ENCODE results near the gene FHL3. TPM values are rescaled to one million over a fixed set of nuclear protein-coding genes. Genes with fewer than 3 reads are reported as not detected.
A peak's percentile ranks its signal among the peaks of the same experiment; 100 is the strongest.

Gene FHL3
- total and polyA plus RNA-seq, 9 of the 15 experiments (the other 6 are each of a cell fraction or from before 2014, with no cell fraction given): 6.1 to 144 (median 34.1) TPM

DNA sequence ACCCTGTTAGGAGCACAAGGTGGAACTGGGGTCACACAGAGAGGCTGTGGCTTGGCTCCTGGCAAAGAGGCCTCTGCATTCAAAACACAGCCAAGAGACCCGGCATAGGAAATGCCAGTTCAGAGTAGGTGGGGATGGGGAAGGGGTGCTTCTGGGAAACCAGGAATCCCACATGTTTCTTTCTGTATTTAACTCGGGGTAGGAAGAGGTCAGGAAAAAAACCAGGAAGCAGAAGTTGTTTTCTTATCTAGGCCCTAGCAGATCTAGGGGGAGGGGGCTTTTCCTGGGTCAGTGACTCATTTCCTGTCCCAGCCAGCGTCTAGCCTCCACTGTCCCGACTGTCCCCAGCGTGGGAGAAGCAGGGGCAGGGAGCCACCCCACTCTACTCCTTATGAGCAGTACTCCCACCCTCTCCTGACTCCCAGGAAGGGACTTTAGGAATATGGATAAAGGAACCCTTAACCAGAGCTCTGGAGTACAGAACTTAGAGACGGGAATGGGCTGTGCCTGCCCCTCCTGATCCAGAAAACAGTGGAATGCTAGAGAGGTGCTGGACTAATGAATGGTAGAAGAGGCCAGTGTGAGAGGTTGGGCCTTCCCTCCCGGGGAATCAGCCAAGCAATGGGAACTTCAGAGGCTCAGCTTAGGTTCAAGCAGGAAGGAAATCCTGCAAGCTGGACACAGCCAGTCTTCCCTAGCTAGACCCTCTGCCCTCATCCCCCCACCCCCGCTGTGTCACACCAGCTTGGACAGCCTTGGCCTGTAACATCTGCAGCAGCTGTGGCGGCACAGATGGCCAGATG is 5.7 kb downstream of the FHL3 start (continued):
- TF ChIP-seq, protein P1, sequence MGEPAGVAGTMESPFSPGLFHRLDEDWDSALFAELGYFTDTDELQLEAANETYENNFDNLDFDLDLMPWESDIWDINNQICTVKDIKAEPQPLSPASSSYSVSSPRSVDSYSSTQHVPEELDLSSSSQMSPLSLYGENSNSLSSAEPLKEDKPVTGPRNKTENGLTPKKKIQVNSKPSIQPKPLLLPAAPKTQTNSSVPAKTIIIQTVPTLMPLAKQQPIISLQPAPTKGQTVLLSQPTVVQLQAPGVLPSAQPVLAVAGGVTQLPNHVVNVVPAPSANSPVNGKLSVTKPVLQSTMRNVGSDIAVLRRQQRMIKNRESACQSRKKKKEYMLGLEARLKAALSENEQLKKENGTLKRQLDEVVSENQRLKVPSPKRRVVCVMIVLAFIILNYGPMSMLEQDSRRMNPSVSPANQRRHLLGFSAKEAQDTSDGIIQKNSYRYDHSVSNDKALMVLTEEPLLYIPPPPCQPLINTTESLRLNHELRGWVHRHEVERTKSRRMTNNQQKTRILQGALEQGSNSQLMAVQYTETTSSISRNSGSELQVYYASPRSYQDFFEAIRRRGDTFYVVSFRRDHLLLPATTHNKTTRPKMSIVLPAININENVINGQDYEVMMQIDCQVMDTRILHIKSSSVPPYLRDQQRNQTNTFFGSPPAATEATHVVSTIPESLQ (CRISPR knock-in tag; IDR thresholded peaks at IDR 0.05): peak; percentile 30
- TF ChIP-seq ZNF584 (CRISPR knock-in tag; IDR thresholded peaks at IDR 0.05; ENCODE audit: low read depth): peak; percentile 87
- TF ChIP-seq, protein P2, sequence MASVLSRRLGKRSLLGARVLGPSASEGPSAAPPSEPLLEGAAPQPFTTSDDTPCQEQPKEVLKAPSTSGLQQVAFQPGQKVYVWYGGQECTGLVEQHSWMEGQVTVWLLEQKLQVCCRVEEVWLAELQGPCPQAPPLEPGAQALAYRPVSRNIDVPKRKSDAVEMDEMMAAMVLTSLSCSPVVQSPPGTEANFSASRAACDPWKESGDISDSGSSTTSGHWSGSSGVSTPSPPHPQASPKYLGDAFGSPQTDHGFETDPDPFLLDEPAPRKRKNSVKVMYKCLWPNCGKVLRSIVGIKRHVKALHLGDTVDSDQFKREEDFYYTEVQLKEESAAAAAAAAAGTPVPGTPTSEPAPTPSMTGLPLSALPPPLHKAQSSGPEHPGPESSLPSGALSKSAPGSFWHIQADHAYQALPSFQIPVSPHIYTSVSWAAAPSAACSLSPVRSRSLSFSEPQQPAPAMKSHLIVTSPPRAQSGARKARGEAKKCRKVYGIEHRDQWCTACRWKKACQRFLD (CRISPR knock-in tag; IDR thresholded peaks at IDR 0.05): peak; percentile 35; the same call in 1 of the 2 replicates
- peak; percentile 94 for TF ChIP-seq EGR1 (conservative IDR thresholded peaks at IDR 0.05)
- peak; percentile 99 for TF ChIP-seq ARID1B (IDR thresholded peaks at IDR 0.05)
- no peak; the same call in 1 of the 2 replicates for TF ChIP-seq XRCC5 (IDR thresholded peaks at IDR 0.05; ENCODE audit: low read depth, low read length)
- TF ChIP-seq HCFC1 (IDR thresholded peaks at IDR 0.05; ENCODE audit: low read depth, low read length): peak; percentile 30
- TF ChIP-seq, protein P3, sequence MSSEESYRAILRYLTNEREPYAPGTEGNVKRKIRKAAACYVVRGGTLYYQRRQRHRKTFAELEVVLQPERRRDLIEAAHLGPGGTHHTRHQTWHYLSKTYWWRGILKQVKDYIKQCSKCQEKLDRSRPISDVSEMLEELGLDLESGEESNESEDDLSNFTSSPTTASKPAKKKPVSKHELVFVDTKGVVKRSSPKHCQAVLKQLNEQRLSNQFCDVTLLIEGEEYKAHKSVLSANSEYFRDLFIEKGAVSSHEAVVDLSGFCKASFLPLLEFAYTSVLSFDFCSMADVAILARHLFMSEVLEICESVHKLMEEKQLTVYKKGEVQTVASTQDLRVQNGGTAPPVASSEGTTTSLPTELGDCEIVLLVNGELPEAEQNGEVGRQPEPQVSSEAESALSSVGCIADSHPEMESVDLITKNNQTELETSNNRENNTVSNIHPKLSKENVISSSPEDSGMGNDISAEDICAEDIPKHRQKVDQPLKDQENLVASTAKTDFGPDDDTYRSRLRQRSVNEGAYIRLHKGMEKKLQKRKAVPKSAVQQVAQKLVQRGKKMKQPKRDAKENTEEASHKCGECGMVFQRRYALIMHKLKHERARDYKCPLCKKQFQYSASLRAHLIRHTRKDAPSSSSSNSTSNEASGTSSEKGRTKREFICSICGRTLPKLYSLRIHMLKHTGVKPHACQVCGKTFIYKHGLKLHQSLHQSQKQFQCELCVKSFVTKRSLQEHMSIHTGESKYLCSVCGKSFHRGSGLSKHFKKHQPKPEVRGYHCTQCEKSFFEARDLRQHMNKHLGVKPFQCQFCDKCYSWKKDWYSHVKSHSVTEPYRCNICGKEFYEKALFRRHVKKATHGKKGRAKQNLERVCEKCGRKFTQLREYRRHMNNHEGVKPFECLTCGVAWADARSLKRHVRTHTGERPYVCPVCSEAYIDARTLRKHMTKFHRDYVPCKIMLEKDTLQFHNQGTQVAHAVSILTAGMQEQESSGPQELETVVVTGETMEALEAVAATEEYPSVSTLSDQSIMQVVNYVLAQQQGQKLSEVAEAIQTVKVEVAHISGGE (CRISPR knock-in tag; IDR thresholded peaks at IDR 0.05): peak in 1 of 3 experiments; percentile 82; a peak in 1 of 6 replicates
- TF ChIP-seq, protein P4, sequence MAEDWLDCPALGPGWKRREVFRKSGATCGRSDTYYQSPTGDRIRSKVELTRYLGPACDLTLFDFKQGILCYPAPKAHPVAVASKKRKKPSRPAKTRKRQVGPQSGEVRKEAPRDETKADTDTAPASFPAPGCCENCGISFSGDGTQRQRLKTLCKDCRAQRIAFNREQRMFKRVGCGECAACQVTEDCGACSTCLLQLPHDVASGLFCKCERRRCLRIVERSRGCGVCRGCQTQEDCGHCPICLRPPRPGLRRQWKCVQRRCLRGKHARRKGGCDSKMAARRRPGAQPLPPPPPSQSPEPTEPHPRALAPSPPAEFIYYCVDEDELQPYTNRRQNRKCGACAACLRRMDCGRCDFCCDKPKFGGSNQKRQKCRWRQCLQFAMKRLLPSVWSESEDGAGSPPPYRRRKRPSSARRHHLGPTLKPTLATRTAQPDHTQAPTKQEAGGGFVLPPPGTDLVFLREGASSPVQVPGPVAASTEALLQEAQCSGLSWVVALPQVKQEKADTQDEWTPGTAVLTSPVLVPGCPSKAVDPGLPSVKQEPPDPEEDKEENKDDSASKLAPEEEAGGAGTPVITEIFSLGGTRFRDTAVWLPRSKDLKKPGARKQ (CRISPR knock-in tag; IDR thresholded peaks at IDR 0.05): no peak
- TF ChIP-seq ATF7 (IDR thresholded peaks at IDR 0.05): peak; percentile 89
- TF ChIP-seq L3MBTL2 (IDR thresholded peaks at IDR 0.05): peak; percentile 55
- peak; percentile 52; the same call in 1 of the 2 replicates for TF ChIP-seq GATAD2A (IDR thresholded peaks at IDR 0.05)
- no peak for TF ChIP-seq SRSF1 (IDR thresholded peaks at IDR 0.05; ENCODE audit: low read depth, low read length)
